OCI-LY1 (cell line): ENCODE results near the gene TMA16.

Source experiments
- EZH2 ChIP-seq: fragments of 200-600 bp; sonication (generic), shearing (Covaris generic); IDR thresholded peaks from 2 replicates; pipeline ENCODE4 v1.8.0; 2017; ENCODE audit warnings: borderline replicate concordance, mixed run types, mild to moderate bottlenecking, antibody characterized with exemption, low read length, moderate library complexity, mixed read lengths
- TF ChIP-seq, protein P1 (sequence below): fragments of 200-600 bp; sonication (generic), shearing (Covaris generic); IDR thresholded peaks from 2 replicates; pipeline ENCODE4 v1.5.1; 2017; ENCODE audit warnings: mild to moderate bottlenecking, antibody characterized with exemption, low read length, moderate library complexity, mixed read lengths

DNA sequence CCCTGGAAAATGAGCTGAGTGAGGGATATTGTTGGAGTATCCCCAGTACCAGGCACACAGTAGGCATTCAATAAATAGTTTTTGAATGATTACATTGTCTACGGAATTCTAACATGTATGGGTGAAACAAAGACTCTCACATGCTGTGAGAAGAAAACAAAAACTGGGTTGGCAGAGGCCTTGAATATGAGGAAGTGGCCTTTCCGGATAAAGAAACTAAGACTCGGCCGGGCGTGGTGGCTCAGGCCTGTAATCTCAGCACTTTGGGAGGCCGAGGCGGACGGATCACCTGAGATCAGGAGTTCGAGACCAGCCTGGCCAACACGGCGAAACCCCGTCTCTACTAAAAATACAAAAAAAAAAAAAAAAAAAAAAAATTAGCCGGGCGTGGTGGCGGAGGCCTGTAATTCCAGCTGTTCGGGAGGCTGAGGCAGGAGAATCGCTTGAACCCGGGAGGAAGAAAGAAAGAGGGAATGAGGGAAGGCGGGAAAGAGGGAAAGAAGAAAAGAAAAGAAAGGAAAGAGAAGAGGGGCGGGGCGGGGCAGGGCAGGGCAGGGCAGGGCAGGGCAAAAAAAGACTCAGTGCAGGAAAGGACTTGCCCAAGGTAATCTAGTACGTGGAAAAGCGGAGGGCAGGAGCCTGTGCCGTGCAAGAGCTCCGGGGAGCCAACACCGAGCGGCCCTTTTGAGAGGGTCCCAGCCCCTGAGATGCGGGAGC lies 689 bp upstream of the TMA16 start:
- TF ChIP-seq, protein P1, sequence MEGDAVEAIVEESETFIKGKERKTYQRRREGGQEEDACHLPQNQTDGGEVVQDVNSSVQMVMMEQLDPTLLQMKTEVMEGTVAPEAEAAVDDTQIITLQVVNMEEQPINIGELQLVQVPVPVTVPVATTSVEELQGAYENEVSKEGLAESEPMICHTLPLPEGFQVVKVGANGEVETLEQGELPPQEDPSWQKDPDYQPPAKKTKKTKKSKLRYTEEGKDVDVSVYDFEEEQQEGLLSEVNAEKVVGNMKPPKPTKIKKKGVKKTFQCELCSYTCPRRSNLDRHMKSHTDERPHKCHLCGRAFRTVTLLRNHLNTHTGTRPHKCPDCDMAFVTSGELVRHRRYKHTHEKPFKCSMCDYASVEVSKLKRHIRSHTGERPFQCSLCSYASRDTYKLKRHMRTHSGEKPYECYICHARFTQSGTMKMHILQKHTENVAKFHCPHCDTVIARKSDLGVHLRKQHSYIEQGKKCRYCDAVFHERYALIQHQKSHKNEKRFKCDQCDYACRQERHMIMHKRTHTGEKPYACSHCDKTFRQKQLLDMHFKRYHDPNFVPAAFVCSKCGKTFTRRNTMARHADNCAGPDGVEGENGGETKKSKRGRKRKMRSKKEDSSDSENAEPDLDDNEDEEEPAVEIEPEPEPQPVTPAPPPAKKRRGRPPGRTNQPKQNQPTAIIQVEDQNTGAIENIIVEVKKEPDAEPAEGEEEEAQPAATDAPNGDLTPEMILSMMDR = no peak
- TF ChIP-seq EZH2 = no peak
